ENCODE data around the gene CELSR1. TPM values are rescaled to one million over a fixed set of nuclear protein-coding genes. Genes with fewer than 3 reads are reported as not detected.

CELSR1 gene
- polyA plus RNA-seq, 1 experiment: 0.14 TPM

DNA sequence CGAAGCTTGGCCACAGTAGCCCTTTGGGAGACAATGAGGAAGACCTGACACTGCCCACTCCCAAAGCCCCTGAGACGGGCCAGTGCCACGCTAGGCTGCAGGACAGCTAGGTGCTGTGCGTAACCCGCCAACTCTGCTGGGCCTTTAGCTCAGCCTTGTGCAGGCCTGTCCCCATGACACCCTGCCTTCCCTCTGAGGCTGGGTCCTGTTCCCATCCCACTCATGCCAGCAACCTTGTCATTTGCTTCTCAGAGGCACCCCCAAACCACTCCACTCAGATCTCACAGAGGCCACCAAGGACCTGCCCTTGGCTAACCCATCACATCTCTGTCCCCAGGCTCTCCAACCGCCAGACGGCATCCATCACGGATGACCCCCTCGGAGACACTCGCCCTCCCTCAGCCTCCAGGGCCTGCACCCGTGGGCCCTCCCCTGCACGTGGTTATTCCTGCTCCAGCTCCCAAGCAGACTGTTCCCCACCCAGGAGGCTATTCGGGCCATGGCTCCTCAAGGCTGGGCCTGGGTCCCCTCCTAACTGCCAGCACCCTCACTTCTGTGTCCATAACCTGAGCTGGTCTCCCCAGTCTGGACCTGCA lies 11.1 kb downstream of the CELSR1 start:
- Histone ChIP-seq H3K9me3 (ENCODE audit: control insufficient read depth, insufficient read depth, low read length) (no peaks in the 10 kb centered on the region), H3K27ac (ENCODE audit: low read depth, low read length) (no peak overlapping the region), H3K4me3 (ENCODE audit: low read depth, low read length) (no peak overlapping the region), H3K27me3 (ENCODE audit: control insufficient read depth, insufficient read depth, low read length) (peaks cover 37% of the 10 kb centered on the region)
- ChIA-PET CTCF (interaction anchor here (1.6 kb wide), 1 partner anchor 15 kb away, joined by 6 read pairs; no protein-coding TSS in a partner anchor), POLR2A (no interaction called here)
- TF ChIP-seq, protein P1, sequence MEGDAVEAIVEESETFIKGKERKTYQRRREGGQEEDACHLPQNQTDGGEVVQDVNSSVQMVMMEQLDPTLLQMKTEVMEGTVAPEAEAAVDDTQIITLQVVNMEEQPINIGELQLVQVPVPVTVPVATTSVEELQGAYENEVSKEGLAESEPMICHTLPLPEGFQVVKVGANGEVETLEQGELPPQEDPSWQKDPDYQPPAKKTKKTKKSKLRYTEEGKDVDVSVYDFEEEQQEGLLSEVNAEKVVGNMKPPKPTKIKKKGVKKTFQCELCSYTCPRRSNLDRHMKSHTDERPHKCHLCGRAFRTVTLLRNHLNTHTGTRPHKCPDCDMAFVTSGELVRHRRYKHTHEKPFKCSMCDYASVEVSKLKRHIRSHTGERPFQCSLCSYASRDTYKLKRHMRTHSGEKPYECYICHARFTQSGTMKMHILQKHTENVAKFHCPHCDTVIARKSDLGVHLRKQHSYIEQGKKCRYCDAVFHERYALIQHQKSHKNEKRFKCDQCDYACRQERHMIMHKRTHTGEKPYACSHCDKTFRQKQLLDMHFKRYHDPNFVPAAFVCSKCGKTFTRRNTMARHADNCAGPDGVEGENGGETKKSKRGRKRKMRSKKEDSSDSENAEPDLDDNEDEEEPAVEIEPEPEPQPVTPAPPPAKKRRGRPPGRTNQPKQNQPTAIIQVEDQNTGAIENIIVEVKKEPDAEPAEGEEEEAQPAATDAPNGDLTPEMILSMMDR (IDR thresholded peaks at IDR 0.05; ENCODE audit: low read depth, low read length): no peak
- DNase-seq (ENCODE audit: low read depth, low spot score): no peak

DNA sequence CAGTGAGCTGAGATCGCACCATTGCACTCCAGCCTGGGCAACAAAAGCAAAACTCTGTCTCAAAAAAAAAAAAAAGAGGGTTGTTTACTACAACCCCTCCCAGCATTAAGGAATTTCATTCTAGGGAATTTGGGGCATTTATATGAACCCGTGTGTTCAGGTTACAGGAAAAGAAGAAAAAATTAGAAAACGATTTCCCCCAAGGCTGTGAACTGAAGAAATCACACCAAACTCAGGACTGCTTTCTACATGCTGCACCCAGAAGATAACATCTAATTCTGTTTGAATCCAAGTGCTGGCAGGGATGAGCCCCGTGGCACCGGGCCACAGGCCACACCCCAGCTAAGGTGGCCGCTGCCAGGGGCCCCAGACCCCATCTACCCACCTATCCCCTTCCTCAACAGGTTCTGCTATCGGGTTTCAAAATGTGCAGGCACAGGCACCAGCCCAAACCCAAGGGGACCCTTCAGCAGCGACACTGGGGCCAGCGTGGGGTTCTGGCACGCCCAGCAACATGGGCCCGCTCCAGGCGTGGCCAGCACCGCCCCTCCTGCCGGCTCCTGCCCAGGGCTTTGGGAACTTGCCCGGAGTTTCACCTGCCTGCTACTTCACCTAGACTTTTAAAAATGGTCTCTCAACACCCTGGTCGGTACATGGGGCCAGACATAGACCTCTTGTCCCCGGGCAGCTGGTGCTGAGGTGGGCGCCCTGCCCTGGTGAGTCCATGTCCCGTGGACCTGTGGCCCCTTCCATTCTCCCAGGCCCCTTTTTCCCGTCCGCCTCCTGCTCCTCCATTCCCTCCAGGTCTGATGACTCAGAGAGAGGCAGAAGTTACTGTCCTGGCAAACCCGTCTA lies 11.8 kb downstream of the CELSR1 start:
- no peak overlapping the region for H3K27ac ChIP-seq (ENCODE audit: low read depth, low read length)
- ChIA-PET POLR2A (no interaction called here), CTCF (no interaction called here)
- no peak overlapping the region for H3K4me3 ChIP-seq (ENCODE audit: low read depth, low read length)
- H3K9me3 ChIP-seq (ENCODE audit: control insufficient read depth, insufficient read depth, low read length): no peaks in the 10 kb centered on the region
- TF ChIP-seq, protein P1 (IDR thresholded peaks at IDR 0.05; ENCODE audit: low read depth, low read length): no peak
- H3K27me3 ChIP-seq (ENCODE audit: control insufficient read depth, insufficient read depth, low read length): peaks cover 36% of the 10 kb centered on the region
- DNase-seq (ENCODE audit: low read depth, low spot score): no peak

DNA sequence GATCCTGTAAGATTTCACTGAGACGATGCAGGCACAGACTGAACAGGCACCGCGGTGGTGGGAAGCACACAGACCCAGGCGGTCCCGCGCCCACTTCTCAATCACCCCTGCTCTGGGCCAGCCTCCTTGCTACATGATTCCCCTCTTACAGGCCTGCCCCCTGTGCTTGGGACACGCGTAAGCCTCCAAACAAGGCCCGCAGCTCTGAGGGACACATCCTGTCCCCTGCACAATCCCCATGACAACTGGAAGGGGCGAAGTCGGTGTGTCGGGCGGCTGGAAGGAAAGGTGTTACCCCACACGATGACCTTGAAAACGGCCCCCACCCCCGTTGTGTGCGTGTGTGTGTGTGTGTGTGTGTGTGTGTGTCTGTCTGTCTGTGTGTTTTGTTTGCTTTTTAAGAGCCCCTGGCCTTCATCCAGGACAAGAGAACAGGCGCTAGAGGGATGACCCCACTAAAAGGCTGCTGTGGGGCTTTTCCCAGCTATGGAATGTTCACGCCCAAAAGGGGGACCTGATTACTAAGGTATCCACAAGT lies 13.1 kb downstream of the CELSR1 start:
- POLR2A ChIA-PET: no interaction called here
- TF ChIP-seq, protein P1 (IDR thresholded peaks at IDR 0.05; ENCODE audit: low read depth, low read length): no peak
- Histone ChIP-seq H3K27me3 (ENCODE audit: control insufficient read depth, insufficient read depth, low read length) (peaks cover 42% of the 10 kb centered on the region), H3K27ac (ENCODE audit: low read depth, low read length) (no peak overlapping the region), H3K4me3 (ENCODE audit: low read depth, low read length) (no peak overlapping the region), H3K9me3 (ENCODE audit: control insufficient read depth, insufficient read depth, low read length) (no peaks in the 10 kb centered on the region)
- CTCF ChIA-PET: no interaction called here
- DNase-seq (ENCODE audit: low read depth, low spot score): no peak

DNA sequence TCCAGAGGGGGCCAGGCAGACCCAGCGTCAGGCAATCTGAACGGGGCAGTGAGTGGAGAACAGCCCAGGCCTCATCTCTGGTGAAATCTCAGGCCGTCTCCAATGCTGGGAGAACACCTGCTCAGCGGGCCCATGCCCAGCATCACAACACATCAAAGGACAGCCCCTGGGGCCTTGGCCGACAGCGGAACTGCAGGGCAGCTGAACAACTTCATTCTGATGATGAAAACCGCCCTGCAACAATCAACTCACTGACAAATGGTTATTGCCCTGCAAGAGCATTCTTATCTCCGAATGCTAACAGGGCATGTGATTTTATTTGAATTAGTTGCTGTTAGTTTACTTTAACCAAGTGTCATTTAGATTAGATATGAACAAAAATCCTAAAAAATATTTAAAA lies 14.6 kb downstream of the CELSR1 start:
- TF ChIP-seq, protein P1 (IDR thresholded peaks at IDR 0.05; ENCODE audit: low read depth, low read length): no peak
- DNase-seq (ENCODE audit: low read depth, low spot score): no peak
- no peak overlapping the region for H3K4me3 ChIP-seq (ENCODE audit: low read depth, low read length)
- H3K27ac ChIP-seq (ENCODE audit: low read depth, low read length): no peak overlapping the region
- ChIA-PET POLR2A (no interaction called here), CTCF (no interaction called here)
- no peaks in the 10 kb centered on the region for H3K9me3 ChIP-seq (ENCODE audit: control insufficient read depth, insufficient read depth, low read length)
- peaks cover 43% of the 10 kb centered on the region for H3K27me3 ChIP-seq (ENCODE audit: control insufficient read depth, insufficient read depth, low read length)

DNA sequence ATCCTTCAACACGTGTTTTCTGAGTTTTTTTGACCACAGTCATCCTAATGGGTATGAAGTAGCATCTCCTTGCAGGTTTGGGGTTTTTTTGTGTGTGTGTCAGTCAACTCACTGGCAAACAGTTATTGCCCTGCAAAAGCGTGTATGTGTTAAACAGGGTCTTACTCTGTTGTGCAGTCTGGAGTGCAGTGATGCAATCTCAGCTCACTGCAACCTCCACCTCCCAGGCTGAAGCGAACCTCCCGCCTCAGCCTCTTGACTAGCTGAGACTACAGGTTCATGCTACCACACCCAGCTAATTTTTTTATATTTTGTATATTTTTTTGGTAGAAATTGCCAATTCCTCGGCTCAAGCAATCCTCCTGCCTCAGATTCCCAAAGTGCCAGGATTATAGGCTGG lies 15.4 kb downstream of the CELSR1 start:
- H3K27ac ChIP-seq (ENCODE audit: low read depth, low read length): no peak overlapping the region
- peaks cover 39% of the 10 kb centered on the region for H3K27me3 ChIP-seq (ENCODE audit: control insufficient read depth, insufficient read depth, low read length)
- H3K4me3 ChIP-seq (ENCODE audit: low read depth, low read length): no peak overlapping the region
- CTCF ChIA-PET: no interaction called here
- POLR2A ChIA-PET: no interaction called here
- no peaks in the 10 kb centered on the region for H3K9me3 ChIP-seq (ENCODE audit: control insufficient read depth, insufficient read depth, low read length)
- TF ChIP-seq, protein P1 (IDR thresholded peaks at IDR 0.05; ENCODE audit: low read depth, low read length): no peak
- DNase-seq (ENCODE audit: low read depth, low spot score): no peak

Measured in AG04450 (cell line).